PC-3 (cell line): ENCODE results near the gene TMEM141. TPM values are rescaled to one million over a fixed set of nuclear protein-coding genes. Genes with fewer than 3 reads are reported as not detected.
A peak's percentile ranks its signal among the peaks of the same experiment; 100 is the strongest.

Source experiments
- ATAC-seq: fragments of 200-7000 bp; cut with Tn5 transposase; 2 replicates; pipeline ENCODE4 v1.9.1; 2020; ENCODE audit warnings: mild to moderate bottlenecking, moderate library complexity
- BruUV-seq: library from RNA; stranded (reverse); fragments of 400-500 nt; replicated peaks from 2 replicates; lab custom pipeline; 2021; lab: Mats Ljungman, UMichigan
- CTCF ChIA-PET: fragments of 300-600 bp; sonication (Branson Sonifier 250); formaldehyde crosslinking; loops from one replicate; lab custom pipeline; 2022; ENCODE audit warnings: antibody characterized with exemption; lab: Charles Lee
- POLR2A ChIA-PET: fragments of 300-600 bp; sonication (Branson Sonifier 250); formaldehyde crosslinking; loops from one replicate; lab custom pipeline; 2022; ENCODE audit warnings: antibody characterized with exemption; ENCODE audit not compliant: unreplicated experiment; lab: Charles Lee
- DNase-seq: peaks from one replicate; pipeline ENCODE4 v3.0.0-alpha.2; 2015
- H2AFZ ChIP-seq: fragments of 300-600 bp; sonication (generic); 2 replicates; pipeline ENCODE4 v1.6.0; 2016; ENCODE audit warnings: antibody characterized with exemption, low read length
- H3F3A ChIP-seq: fragments of 300-600 bp; sonication (generic); one replicate; pipeline ENCODE4 v1.6.0; 2017; ENCODE audit warnings: antibody characterized with exemption, low read length, control low read depth, mild to moderate bottlenecking; ENCODE audit not compliant: unreplicated experiment
- H3K27ac ChIP-seq: fragments of 300-600 bp; sonication (generic); 2 replicates; pipeline ENCODE4 v1.5.1; 2016; ENCODE audit warnings: mild to moderate bottlenecking, low read length
- H3K27me3 ChIP-seq: fragments of 300-600 bp; sonication (generic); 2 replicates; pipeline ENCODE4 v1.6.1; 2016; ENCODE audit warnings: low read length, mixed read lengths
- H3K36me3 ChIP-seq: fragments of 300-600 bp; sonication (generic); 2 replicates; pipeline ENCODE4 v1.6.1; 2016; ENCODE audit warnings: low read depth, mixed run types, low read length, mixed read lengths
- H3K4me1 ChIP-seq: fragments of 300-600 bp; sonication (generic); 2 replicates; pipeline ENCODE4 v1.5.1; 2016; ENCODE audit warnings: low read length; ENCODE audit not compliant: insufficient read depth
- H3K4me2 ChIP-seq: fragments of 300-600 bp; sonication (generic); 2 replicates; pipeline ENCODE4 v1.6.0; 2016; ENCODE audit warnings: low read length
- H3K4me3 ChIP-seq: fragments of 300-600 bp; sonication (generic); 2 replicates; pipeline ENCODE4 v1.5.1; 2016; ENCODE audit warnings: mild to moderate bottlenecking, low read length, mixed read lengths
- H3K79me2 ChIP-seq: fragments of 300-600 bp; sonication (generic); 2 replicates; pipeline ENCODE4 v1.6.1; 2017; ENCODE audit warnings: low read length, mixed read lengths
- H3K9ac ChIP-seq: fragments of 300-600 bp; sonication (generic); 2 replicates; pipeline ENCODE4 v1.6.0; 2016; ENCODE audit warnings: mild to moderate bottlenecking, low read length
- H3K9me2 ChIP-seq: fragments of 300-600 bp; sonication (generic); replicated peaks from 2 replicates; pipeline ENCODE4 v1.6.1; 2016; ENCODE audit warnings: mixed run types, low read length, mixed read lengths
- H3K9me3 ChIP-seq: fragments of 300-600 bp; sonication (generic); 2 replicates; pipeline ENCODE4 v1.6.1; 2016; ENCODE audit warnings: low read length, mixed read lengths
- H4K20me1 ChIP-seq: fragments of 300-600 bp; sonication (generic); 2 replicates; pipeline ENCODE4 v1.6.1; 2016; ENCODE audit warnings: low read length, mixed read lengths
- EZH2 ChIP-seq: fragments of 300-600 bp; sonication (generic); IDR thresholded peaks from one replicate; pipeline ENCODE4 v1.6.1; 2017; ENCODE audit warnings: antibody characterized with exemption, mild to moderate bottlenecking, low read length; ENCODE audit not compliant: unreplicated experiment
- EZH2phosphoT487 ChIP-seq: fragments of 300-600 bp; sonication (generic); IDR thresholded peaks from 2 replicates; pipeline ENCODE4 v1.6.1; 2018; ENCODE audit warnings: mild to moderate bottlenecking, antibody characterized with exemption, low read length, borderline replicate concordance
- intact Hi-C: fragments of 100-400 bp; cut with micrococcal nuclease; formaldehyde crosslinking; loops from 2 replicates; pipeline ENCODE4 v1.9.0; 2023
- total RNA-seq: library from RNA; depleted of rRNA; stranded (reverse); fragments of >200 nt; gene quantifications from 2 replicates; pipeline ENCODE4 v1.2.3, GENCODE V29; 2014
- TF ChIP-seq, protein P1 (sequence below): fragments of 300-600 bp; sonication (generic); conservative IDR thresholded peaks from 2 replicates; pipeline ENCODE4 v1.5.1; 2017; ENCODE audit warnings: antibody characterized with exemption, low read depth, mild to moderate bottlenecking, low read length

The TMEM141 gene
- total RNA-seq, 1 experiment from 2014 or later, result 101 TPM

DNA sequence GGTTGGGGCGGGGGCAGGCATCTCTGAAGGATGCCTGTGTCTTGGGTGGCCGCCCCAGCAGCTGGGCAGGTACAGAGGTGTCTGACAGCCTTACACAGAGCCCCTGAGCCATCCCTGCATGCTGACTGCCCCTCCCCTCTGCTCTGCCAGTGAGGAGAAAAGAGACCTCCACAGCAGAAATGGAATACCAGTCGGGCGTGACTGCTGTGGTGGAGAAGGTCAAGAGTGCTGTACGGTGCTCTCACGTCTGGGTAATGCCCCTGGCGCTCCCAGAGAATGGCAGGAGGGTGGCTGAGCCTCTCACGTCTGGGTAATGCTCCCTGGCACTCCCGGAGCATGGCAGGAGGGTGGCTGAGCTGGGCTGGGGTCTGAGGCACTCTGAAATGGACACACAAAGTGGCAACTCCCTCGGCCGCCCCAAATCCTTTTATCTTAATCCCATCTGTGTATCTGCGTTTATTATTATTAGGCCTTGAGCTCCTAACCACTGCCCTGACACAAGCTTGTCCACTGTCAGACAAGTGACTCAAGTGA lies 14.1 kb downstream of the TMEM141 start:
- no peaks in the 10 kb centered on the region for H3K9me3 ChIP-seq
- peaks cover 37% of the 10 kb centered on the region for H3K79me2 ChIP-seq
- POLR2A ChIA-PET, result no interaction called here
- peaks cover 26% of the 10 kb centered on the region for H3K4me1 ChIP-seq
- CTCF ChIA-PET, result no interaction called here
- no TSS peak for BruUV-seq
- DNase-seq (no peak), ATAC-seq (no peak)
- intact Hi-C loops, result no loop called here
- no peak overlapping the region for H2AFZ ChIP-seq
- TF ChIP-seq, protein P1, sequence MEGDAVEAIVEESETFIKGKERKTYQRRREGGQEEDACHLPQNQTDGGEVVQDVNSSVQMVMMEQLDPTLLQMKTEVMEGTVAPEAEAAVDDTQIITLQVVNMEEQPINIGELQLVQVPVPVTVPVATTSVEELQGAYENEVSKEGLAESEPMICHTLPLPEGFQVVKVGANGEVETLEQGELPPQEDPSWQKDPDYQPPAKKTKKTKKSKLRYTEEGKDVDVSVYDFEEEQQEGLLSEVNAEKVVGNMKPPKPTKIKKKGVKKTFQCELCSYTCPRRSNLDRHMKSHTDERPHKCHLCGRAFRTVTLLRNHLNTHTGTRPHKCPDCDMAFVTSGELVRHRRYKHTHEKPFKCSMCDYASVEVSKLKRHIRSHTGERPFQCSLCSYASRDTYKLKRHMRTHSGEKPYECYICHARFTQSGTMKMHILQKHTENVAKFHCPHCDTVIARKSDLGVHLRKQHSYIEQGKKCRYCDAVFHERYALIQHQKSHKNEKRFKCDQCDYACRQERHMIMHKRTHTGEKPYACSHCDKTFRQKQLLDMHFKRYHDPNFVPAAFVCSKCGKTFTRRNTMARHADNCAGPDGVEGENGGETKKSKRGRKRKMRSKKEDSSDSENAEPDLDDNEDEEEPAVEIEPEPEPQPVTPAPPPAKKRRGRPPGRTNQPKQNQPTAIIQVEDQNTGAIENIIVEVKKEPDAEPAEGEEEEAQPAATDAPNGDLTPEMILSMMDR, result no peak
- no peak for TF ChIP-seq EZH2
- no peak for TF ChIP-seq EZH2phosphoT487
- H3K4me3 ChIP-seq, result no peak overlapping the region
- no peak overlapping the region for H3K9ac ChIP-seq
- H4K20me1 ChIP-seq, result peaks cover 7% of the 10 kb centered on the region; the same call in 1 of the 2 replicates
- H3K4me2 ChIP-seq, result no peak overlapping the region
- no peaks in the 10 kb centered on the region for H3F3A ChIP-seq
- H3K36me3 ChIP-seq, result 0 out of 2 replicates have a peak, but pooled peaks cover 5% of the 10 kb centered on the region
- no peaks in the 10 kb centered on the region for H3K27me3 ChIP-seq
- no peak overlapping the region for H3K27ac ChIP-seq
- H3K9me2 ChIP-seq, result no peaks in the 10 kb centered on the region

DNA sequence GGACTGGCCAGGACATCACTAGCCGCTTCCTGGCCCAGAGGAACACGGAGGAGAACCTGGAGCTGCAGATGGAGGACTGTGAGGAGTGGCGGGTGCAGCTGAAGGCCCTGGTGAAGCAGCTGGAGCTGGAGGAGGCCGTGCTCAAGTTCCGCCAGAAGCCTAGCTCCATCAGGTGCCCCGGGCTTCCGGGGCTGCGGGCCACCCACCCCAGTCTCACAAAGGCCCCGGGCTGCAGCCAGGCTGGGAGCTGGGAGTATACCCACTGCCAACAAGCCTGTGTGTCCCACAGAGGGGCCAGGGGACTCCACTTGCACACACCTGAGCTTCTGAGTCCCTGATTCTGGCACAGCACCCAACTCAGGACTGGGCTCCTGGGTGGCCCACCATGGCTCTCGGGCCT lies 14.9 kb downstream of the TMEM141 start:
- TF ChIP-seq EZH2 (no peak), EZH2phosphoT487 (no peak)
- TF ChIP-seq, protein P1, result no peak
- H3K36me3 ChIP-seq, result peaks cover 8% of the 10 kb centered on the region; the same call in 1 of the 2 replicates
- DNase-seq (no peak), ATAC-seq (no peak)
- no peak overlapping the region for H2AFZ ChIP-seq
- H3K9ac ChIP-seq, result no peak overlapping the region
- H3K4me3 ChIP-seq, result peak overlapping the region; percentile 85
- peak overlapping the region; percentile 98 for H3K4me2 ChIP-seq
- H3K9me2 ChIP-seq, result no peaks in the 10 kb centered on the region
- intact Hi-C loops, result no loop called here
- H3K27ac ChIP-seq, result no peak overlapping the region
- H3K79me2 ChIP-seq, result peaks cover 45% of the 10 kb centered on the region
- BruUV-seq, result no TSS peak
- no peaks in the 10 kb centered on the region for H3F3A ChIP-seq
- no peaks in the 10 kb centered on the region for H3K27me3 ChIP-seq
- POLR2A ChIA-PET, result no interaction called here
- CTCF ChIA-PET, result no interaction called here
- H4K20me1 ChIP-seq, result peaks cover 7% of the 10 kb centered on the region; the same call in 1 of the 2 replicates
- no peaks in the 10 kb centered on the region for H3K9me3 ChIP-seq
- peaks cover 20% of the 10 kb centered on the region for H3K4me1 ChIP-seq

DNA sequence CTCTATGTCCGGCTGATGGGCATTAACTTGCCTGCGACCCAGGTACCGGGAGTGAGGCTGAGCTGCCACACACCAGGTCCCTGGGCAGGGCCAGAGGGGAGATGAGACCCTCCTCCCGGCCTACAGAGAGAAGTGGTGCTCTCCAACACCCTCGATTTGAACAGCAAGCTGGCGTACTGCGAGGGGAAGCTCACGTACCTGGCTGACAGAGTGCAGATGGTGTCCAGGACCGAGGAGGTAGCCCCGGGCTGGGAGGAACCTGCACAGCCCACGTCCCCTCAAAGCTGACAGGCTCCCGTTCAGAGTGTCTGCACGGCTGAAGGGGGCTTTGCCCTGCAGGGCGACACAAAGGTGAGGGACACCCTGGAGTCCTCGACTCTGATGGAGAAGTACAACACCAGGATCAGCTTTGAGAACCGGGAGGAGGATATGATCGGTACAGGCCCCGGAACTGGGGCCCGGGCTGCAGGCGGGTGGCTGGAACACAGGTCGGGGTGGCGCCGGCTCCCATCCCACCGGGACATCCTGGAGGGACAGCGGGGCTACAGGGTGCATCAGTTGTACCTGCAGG lies 15.6 kb downstream of the TMEM141 start:
- no TSS peak for BruUV-seq
- Histone ChIP-seq H4K20me1 (peaks cover 7% of the 10 kb centered on the region; the same call in 1 of the 2 replicates), H3K27me3 (no peaks in the 10 kb centered on the region), H3K79me2 (peaks cover 51% of the 10 kb centered on the region), H3K36me3 (peaks cover 8% of the 10 kb centered on the region; the same call in 1 of the 2 replicates), H3K9ac (peak overlapping the region; percentile 91), H3K4me2 (peak overlapping the region; percentile 98), H3K9me3 (no peaks in the 10 kb centered on the region), H3K9me2 (no peaks in the 10 kb centered on the region), H3K27ac (no peak overlapping the region), H2AFZ (peak overlapping the region; percentile 95), H3K4me3 (peak overlapping the region; percentile 85), H3K4me1 (peaks cover 17% of the 10 kb centered on the region), H3F3A (no peaks in the 10 kb centered on the region)
- peak; percentile 16 for ATAC-seq
- intact Hi-C loops, result no loop called here
- TF ChIP-seq EZH2, result no peak
- no peak for TF ChIP-seq EZH2phosphoT487
- TF ChIP-seq, protein P1, result no peak
- ChIA-PET CTCF (interaction anchor here (0.7 kb wide), 1 partner anchor 37 kb away, joined by 3 read pairs; no protein-coding TSS in a partner anchor), POLR2A (no interaction called here)
- DNase-seq, result no peak
